ENCODE measurements around the gene REL.
"Not testable (repeated sequence)": the region's sequence is repeated elsewhere in the genome, so short reads cannot be mapped to it uniquely, and the experiment has no call there.

The REL gene

GRCh38 chr2:60883896-60884295 lies 2.5 kb downstream of the REL start:
- TF ChIP-seq CTCF (IDR thresholded peaks at IDR 0.05; ENCODE audit: extremely low read depth, missing control alignments) = no peak
- no peak for DNase-seq (ENCODE audit: low spot score)

- DNase-seq (ENCODE audit: low spot score) = no peak
- TF ChIP-seq CTCF (IDR thresholded peaks at IDR 0.05; ENCODE audit: extremely low read depth, missing control alignments) = no peak
These were observed 3.4 kb downstream of the REL start for GRCh38 chr2:60884800-60885199.

- no peak for TF ChIP-seq CTCF (IDR thresholded peaks at IDR 0.05; ENCODE audit: extremely low read depth, missing control alignments)
- DNase-seq (ENCODE audit: low spot score) = no peak
These were observed 4.3 kb downstream of the REL start for GRCh38 chr2:60885683-60886082.

- TF ChIP-seq CTCF (IDR thresholded peaks at IDR 0.05; ENCODE audit: extremely low read depth, missing control alignments) = no peak
- DNase-seq (ENCODE audit: low spot score) = no peak
These were observed 5.6 kb downstream of the REL start for GRCh38 chr2:60886991-60887390.

- no peak for TF ChIP-seq CTCF (IDR thresholded peaks at IDR 0.05; ENCODE audit: extremely low read depth, missing control alignments)
- DNase-seq (ENCODE audit: low spot score) = no peak
These were observed 7.5 kb downstream of the REL start for GRCh38 chr2:60888853-60889252.

GRCh38 chr2:60889581-60890392 lies 8.4 kb downstream of the REL start:
- not testable (repeated sequence) for DNase-seq (ENCODE audit: low spot score)

- no peak for TF ChIP-seq CTCF (IDR thresholded peaks at IDR 0.05; ENCODE audit: extremely low read depth, missing control alignments)
- no peak for DNase-seq (ENCODE audit: low spot score)
These were observed 9.0 kb downstream of the REL start for GRCh38 chr2:60890393-60890707.

GRCh38 chr2:60891180-60891579 lies 9.8 kb downstream of the REL start:
- DNase-seq (ENCODE audit: low spot score) = peak; percentile 29
- TF ChIP-seq CTCF (IDR thresholded peaks at IDR 0.05; ENCODE audit: extremely low read depth, missing control alignments) = no peak
